GM12872 (cell line): ENCODE data around the gene PHLDB2.

Experiments used
- TF ChIP-seq, protein P1 (sequence below): IDR thresholded peaks from 3 replicates; pipeline ENCODE4 v1.5.1; 2011; ENCODE audit warnings: low read depth, mild to moderate bottlenecking, low read length, moderate library complexity; ENCODE audit not compliant: insufficient read depth

PHLDB2 gene

DNA sequence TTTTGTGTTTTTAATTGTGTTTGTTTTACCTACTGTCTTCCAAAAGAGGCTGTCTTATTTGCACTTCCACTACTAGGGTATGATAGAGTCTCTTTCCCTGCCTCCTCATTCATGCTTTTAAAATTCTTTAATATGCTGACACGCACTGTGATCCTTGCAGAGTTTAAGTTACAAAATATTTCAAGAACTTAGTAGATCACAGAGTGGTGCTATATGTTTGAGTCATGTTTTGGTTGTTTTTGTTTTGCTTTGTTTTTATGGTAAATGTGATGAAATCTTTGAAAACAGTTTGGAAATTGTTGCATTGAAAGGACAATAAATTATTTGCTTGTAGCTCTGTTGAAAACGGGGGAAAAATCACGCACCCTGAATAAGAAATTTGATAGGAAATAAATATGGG is 113.8 kb downstream of the PHLDB2 start:
- TF ChIP-seq, protein P1, sequence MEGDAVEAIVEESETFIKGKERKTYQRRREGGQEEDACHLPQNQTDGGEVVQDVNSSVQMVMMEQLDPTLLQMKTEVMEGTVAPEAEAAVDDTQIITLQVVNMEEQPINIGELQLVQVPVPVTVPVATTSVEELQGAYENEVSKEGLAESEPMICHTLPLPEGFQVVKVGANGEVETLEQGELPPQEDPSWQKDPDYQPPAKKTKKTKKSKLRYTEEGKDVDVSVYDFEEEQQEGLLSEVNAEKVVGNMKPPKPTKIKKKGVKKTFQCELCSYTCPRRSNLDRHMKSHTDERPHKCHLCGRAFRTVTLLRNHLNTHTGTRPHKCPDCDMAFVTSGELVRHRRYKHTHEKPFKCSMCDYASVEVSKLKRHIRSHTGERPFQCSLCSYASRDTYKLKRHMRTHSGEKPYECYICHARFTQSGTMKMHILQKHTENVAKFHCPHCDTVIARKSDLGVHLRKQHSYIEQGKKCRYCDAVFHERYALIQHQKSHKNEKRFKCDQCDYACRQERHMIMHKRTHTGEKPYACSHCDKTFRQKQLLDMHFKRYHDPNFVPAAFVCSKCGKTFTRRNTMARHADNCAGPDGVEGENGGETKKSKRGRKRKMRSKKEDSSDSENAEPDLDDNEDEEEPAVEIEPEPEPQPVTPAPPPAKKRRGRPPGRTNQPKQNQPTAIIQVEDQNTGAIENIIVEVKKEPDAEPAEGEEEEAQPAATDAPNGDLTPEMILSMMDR: no peak

- TF ChIP-seq, protein P1: no peak
Observed at GRCh38 chr3:111975131-111975530, 116.1 kb downstream of the PHLDB2 start.

DNA sequence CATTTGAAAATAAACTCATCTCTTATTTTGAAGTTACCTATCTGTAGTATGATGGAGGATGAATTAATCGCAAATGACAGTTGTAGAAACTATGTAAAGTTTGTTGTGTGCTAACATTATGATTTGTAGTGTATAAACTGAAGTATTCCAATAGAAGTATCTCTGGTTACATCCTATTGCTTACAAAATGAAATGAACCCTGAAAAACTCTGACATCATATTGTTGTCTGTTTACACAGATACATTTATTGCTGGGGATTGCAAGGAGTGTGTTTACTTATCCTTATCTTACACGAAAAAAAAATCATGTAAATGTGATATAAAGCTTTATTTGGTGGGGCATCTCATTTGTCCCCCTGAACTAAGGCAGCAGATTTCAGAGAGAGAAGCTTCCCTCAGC is 117.2 kb downstream of the PHLDB2 start:
- TF ChIP-seq, protein P1: no peak

DNA sequence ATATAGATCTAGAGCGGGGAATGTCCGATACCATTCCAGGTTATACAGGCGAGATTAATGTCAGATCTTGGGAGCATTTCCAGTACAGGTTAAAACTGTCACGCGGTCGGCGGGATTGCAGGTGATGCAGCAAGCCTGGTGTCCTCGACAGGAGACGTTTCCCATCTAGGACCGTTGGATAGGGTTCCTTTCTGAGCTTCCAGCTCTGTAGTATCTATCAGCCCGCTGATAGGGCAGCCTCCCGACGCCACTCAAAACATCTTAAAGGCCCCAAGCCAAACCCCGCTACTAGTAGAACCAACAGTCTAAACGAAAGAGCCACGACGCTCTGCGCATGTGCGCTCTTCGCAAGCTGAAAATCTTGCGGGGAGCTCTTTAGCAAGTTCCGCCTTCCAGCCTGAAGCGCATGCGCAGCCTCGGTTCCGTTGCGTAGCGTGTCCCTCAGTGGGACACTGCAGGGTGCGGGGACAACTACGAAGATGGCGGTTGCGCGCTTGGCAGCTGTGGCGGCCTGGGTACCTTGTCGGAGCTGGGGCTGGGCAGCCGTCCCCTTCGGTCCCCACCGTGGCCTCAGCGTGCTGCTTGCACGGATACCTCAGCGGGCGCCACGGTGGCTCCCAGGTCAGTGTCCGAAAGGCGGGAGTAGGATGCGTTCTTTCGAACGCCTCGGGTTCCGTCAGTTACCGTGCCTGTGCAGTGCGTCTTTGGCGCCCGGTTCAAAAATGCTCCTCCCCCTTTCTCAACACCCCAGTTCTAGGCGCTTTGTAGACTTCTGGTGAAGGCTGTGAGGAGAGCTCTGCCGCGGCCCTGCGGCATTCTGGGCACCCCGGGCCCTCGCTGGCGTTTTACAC is 119.7 kb downstream of the PHLDB2 start, which contains the start of gene ABHD10:
ABHD10 (plus strand) TSS at position 444 of the 851 bp plus-strand sequence; CDS start at position 480, 36 bp downstream.
- TF ChIP-seq, protein P1: no peak

DNA sequence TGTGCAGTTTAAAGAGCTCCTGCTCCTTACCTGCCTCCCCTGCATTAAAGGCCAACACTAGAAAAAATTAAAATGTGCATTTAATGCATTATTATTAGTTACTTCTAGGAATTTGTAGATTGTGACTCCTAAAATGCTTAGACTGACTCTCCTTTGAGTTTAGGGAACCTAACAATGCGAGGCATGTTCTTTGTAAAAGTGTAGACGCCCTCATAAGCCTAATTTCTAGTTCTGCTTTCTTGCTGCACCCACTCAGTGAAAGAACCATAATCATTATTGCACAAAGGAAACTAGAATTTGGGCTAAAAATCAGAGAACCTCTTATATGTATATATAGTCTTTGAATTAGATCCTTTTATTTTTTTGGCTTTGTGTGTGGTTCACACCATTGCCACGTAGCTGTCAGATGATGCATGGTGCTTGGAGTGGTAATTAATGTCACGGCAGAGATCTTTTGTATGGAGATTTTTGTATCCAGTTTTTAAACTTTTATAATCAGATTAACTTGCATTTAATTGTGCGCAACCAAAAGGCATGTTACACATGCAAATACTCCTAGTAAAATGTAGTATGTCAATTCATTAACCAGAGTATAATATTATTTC is 120.5 kb downstream of the PHLDB2 start:
- TF ChIP-seq, protein P1: no peak

DNA sequence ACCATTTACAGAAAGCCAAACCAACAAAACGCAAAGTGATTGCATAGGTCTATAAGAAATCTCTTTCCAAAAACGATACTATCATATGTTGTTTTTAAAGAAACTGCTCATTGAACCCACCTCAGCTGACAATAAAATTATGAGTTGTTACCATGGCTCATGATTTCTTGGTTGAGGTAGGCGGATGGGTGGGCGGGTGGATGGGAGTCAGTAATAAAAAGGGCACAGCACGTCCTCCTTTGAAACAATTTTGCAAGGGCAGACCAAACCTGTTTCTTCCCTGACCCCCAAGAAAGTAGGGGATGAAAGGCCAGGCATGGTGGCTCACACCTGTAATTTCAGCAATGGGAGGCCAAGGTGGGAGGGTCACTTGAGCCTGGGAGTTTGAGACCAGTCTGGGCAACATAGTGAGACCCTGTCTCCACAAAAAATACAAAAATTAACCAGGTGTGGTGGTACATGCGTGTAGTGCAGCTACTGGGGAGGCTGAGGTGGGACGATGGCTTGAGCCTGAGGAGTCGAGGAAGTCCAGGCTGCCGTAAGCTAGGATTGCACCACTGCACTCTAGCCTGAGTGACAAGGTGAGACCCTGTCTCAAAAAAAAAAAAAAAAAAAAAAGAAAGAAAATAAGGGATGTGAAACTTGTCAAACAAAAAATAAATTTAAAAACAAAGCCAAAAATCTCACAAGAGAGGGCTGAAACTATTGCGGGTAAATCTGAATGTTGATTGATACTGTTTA is 121.8 kb downstream of the PHLDB2 start:
- TF ChIP-seq, protein P1: no peak

DNA sequence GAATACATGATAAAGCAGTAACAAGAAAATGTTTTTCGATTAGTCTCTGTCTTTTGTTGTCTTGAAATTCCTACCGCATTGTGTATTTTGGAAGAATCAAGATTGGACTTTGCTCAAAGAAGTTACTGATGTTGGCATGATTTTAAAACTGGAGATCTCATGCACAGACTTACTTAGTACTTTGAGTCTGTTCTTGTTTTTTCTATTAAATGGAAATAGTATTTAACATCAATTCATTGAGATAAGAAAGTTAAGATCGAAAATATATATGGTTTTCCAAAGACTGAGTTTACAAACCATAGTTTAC is 122.3 kb downstream of the PHLDB2 start:
- TF ChIP-seq, protein P1: no peak
